Gastrocnemius medialis (tissue), 4 donors: ENCODE data around the gene PTPN13.

Experiments
- CTCF ChIP-seq, 5 experiments: fragments of 450-650 bp in 3 of 5; fragments of 200-600 bp in 2 of 5; sonication (generic) in 2 of 5; IDR thresholded peaks in 4 of 5; conservative IDR thresholded peaks in 1 of 5; 1 replicate in 4 of 5; 2 replicates in 1 of 5; pipeline ENCODE4 v1.5.1; 2016 to 2019; ENCODE audit warnings: antibody characterized with exemption in 5 of 5, mild to moderate bottlenecking in 3 of 5, moderate library complexity in 3 of 5
- POLR2A ChIP-seq, 2 donors: fragments of 450-650 bp; IDR thresholded peaks; one replicate each; pipeline ENCODE4 v1.6.1; 2017; ENCODE audit warnings: antibody characterized with exemption in 2 of 2, mild to moderate bottlenecking in 2 of 2, moderate library complexity in 2 of 2

GRCh38 chr4:86685401-86685800 is 91.3 kb downstream of the PTPN13 start:
- TF ChIP-seq CTCF (IDR thresholded peaks at IDR 0.05 in 4 of 5, conservative IDR thresholded peaks at IDR 0.05 in 1 of 5) (no peak), POLR2A (IDR thresholded peaks at IDR 0.05) (no peak)
